Erythroblast (primary cell): ENCODE data around the gene GRM7.

Experiments used
- GATA1 ChIP-seq: IDR thresholded peaks from 2 replicates; pipeline ENCODE4 v1.6.1; 2011; ENCODE audit warnings: low read depth, mild to moderate bottlenecking, control low read depth, low read length, moderate library complexity
- POLR2A ChIP-seq: IDR thresholded peaks from 2 replicates; pipeline ENCODE4 v1.6.1; 2011; ENCODE audit warnings: mild to moderate bottlenecking, low read length

DNA sequence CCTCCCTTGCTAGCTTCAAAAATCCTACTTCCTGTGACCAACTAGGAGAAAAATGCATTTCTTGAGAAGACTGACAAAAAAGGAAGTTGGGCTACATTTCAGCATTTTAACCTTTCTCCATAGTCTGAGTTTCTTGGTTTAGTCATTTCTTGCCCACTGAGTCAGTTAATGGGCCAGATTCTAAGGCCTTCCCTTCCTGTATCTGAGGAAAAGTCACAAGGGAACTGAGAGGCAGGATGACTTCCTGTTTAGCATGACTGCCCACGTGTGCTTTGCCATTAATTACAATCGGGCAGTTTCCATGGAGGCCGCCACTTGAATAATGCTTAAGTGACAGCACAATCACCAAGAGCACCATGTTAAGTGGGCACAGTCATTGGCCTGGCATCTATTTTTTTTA is 846.3 kb downstream of the GRM7 start:
- TF ChIP-seq GATA1 (no peak), POLR2A (no peak)
